H1 (cell line): ENCODE measurements around the gene SMARCC2. TPM values are rescaled to one million over a fixed set of nuclear protein-coding genes. Genes with fewer than 3 reads are reported as not detected.

Experiments used
- CTCF ChIA-PET: fragments of 300-600 bp; sonication (Branson Sonifier 250); formaldehyde crosslinking; loops from one replicate; lab custom pipeline; 2021; ENCODE audit not compliant: partially characterized antibody; lab: Charles Lee
- POLR2A ChIA-PET: fragments of 300-600 bp; sonication (Branson Sonifier 250); formaldehyde crosslinking; loops from one replicate; lab custom pipeline; 2021; ENCODE audit warnings: inconsistent platforms; ENCODE audit not compliant: partially characterized antibody; lab: Charles Lee
- DNase-seq, 2 experiments: peaks; one replicate each; pipeline versions ENCODE4 v3.0.0 to v3.0.0-alpha.2; 2010 to 2022; ENCODE audit warnings: low spot score in 2 of 2, low read depth in 1 of 2, mixed read lengths in 1 of 2
- FAIRE-seq: peaks from 2 replicates; lab custom pipeline; 2011; peaks lifted over from hg19 to GRCh38; lab: Jason Lieb, UNC
- H2AFZ ChIP-seq: 2 replicates; pipeline ENCODE4 v1.8.1; 2012; ENCODE audit warnings: low read length, inconsistent platforms
- H2AK5ac ChIP-seq: 2 replicates; pipeline ENCODE4 v1.6.1; 2013; ENCODE audit warnings: low read depth, low read length
- H2BK120ac ChIP-seq: replicated peaks from 2 replicates; pipeline ENCODE3; 2013; ENCODE audit warnings: low read depth, low read length, inconsistent platforms
- H2BK12ac ChIP-seq: 2 replicates; pipeline ENCODE4 v1.6.1; 2013; ENCODE audit warnings: low read depth, low read length
- H2BK15ac ChIP-seq: 2 replicates; pipeline ENCODE4 v1.6.1; 2013; ENCODE audit warnings: low read length
- H2BK20ac ChIP-seq: 2 replicates; pipeline ENCODE4 v1.6.1; 2013; ENCODE audit warnings: low read length
- H2BK5ac ChIP-seq: 2 replicates; pipeline ENCODE4 v1.6.1; 2013; ENCODE audit warnings: low read depth, low read length
- H3K14ac ChIP-seq: 2 replicates; pipeline ENCODE4 v1.6.1; 2013; ENCODE audit warnings: inconsistent platforms; ENCODE audit not compliant: insufficient read length
- H3K18ac ChIP-seq: 2 replicates; pipeline ENCODE4 v1.6.1; 2013; ENCODE audit warnings: low read length; ENCODE audit errors: extremely low read depth
- H3K23ac ChIP-seq: 2 replicates; pipeline ENCODE4 v1.6.1; 2013; ENCODE audit warnings: inconsistent platforms; ENCODE audit not compliant: insufficient read length
- H3K23me2 ChIP-seq: 2 replicates; pipeline ENCODE4 v1.6.1; 2013; ENCODE audit warnings: low read depth, low read length
- H3K27ac ChIP-seq: 2 replicates; pipeline ENCODE4 v1.6.1; 2011; ENCODE audit warnings: low read depth, low read length, inconsistent platforms
- H3K27me3 ChIP-seq, 4 experiments: replicated peaks in 1 of 4; 1 replicate in 1 of 4; 2 replicates in 3 of 4; pipeline versions ENCODE4 v1.6.1 to v1.8.1; 2011 to 2013; ENCODE audit warnings: low read length in 3 of 4, mild to moderate bottlenecking in 3 of 4, inconsistent platforms in 2 of 4, mixed read lengths in 2 of 4, moderate library complexity in 1 of 4; ENCODE audit not compliant: control insufficient read depth in 3 of 4, insufficient read depth in 3 of 4; ENCODE audit errors: extremely low read depth in 1 of 4
- H3K36me3 ChIP-seq, 4 experiments: 2 replicates each; pipeline versions ENCODE4 v1.6.1 to v1.8.1; 2011 to 2013; ENCODE audit warnings: mild to moderate bottlenecking in 4 of 4, low read length in 3 of 4, moderate library complexity in 2 of 4, control low read depth in 1 of 4, inconsistent platforms in 1 of 4; ENCODE audit not compliant: insufficient read depth in 4 of 4, control insufficient read depth in 2 of 4
- H3K4ac ChIP-seq: replicated peaks from 2 replicates; pipeline ENCODE3; 2013; ENCODE audit warnings: low read length, low read depth, mixed read lengths, inconsistent platforms; ENCODE audit not compliant: insufficient read length
- H3K4me1 ChIP-seq, 4 experiments: replicated peaks in 1 of 4; 1 replicate in 1 of 4; 2 replicates in 3 of 4; pipeline versions ENCODE4 v1.6.1 to v1.8.1; 2011 to 2013; ENCODE audit warnings: low read length in 3 of 4, inconsistent platforms in 2 of 4, mixed read lengths in 1 of 4; ENCODE audit not compliant: insufficient read depth in 4 of 4, control insufficient read depth in 3 of 4
- H3K4me2 ChIP-seq, 2 experiments: 2 replicates each; pipeline versions ENCODE4 v1.6.1 to v1.8.1; 2011 to 2013; ENCODE audit warnings: low read depth in 2 of 2, low read length in 2 of 2, control low read depth in 1 of 2, inconsistent platforms in 1 of 2, mild to moderate bottlenecking in 1 of 2; ENCODE audit not compliant: insufficient read depth in 1 of 2
- H3K4me3 ChIP-seq, 4 experiments: fragments of 200-600, 300-600 bp in 1 of 4; sonication (generic), shearing (Covaris generic), sonication (Bioruptor Twin) in 1 of 4; 2 replicates each; pipeline versions ENCODE4 v1.5.1 to v1.8.1; 2011 to 2016; ENCODE audit warnings: low read length in 4 of 4, low read depth in 3 of 4, control low read depth in 2 of 4, inconsistent platforms in 2 of 4, mild to moderate bottlenecking in 2 of 4, mixed read lengths in 1 of 4, moderate library complexity in 1 of 4; ENCODE audit not compliant: insufficient read depth in 2 of 4; ENCODE audit errors: extremely low read depth in 1 of 4
- H3K56ac ChIP-seq: replicated peaks from 2 replicates; pipeline ENCODE3; 2013; ENCODE audit warnings: low read depth, mild to moderate bottlenecking, mixed read lengths, low read length, inconsistent platforms; ENCODE audit not compliant: insufficient read length
- H3K79me1 ChIP-seq: 2 replicates; pipeline ENCODE4 v1.6.1; 2013; ENCODE audit warnings: low read depth, low read length, control low read depth
- H3K79me2 ChIP-seq, 2 experiments: 2 replicates each; pipeline versions ENCODE4 v1.6.1 to v1.8.1; 2012 to 2013; ENCODE audit warnings: low read length in 2 of 2, mild to moderate bottlenecking in 2 of 2, inconsistent platforms in 1 of 2; ENCODE audit not compliant: insufficient read depth in 2 of 2, control insufficient read depth in 1 of 2
- H3K9ac ChIP-seq, 4 experiments: replicated peaks in 1 of 4; 1 replicate in 1 of 4; 2 replicates in 3 of 4; pipeline versions ENCODE4 v1.6.1 to v1.8.1; 2011 to 2013; ENCODE audit warnings: low read depth in 3 of 4, low read length in 3 of 4, control low read depth in 2 of 4, mild to moderate bottlenecking in 2 of 4, moderate library complexity in 2 of 4, inconsistent platforms in 1 of 4; ENCODE audit errors: extremely low read depth in 1 of 4
- H3K9me3 ChIP-seq, 2 experiments: 2 replicates each; pipeline versions ENCODE4 v1.6.1 to v1.8.1; 2012 to 2013; ENCODE audit warnings: mild to moderate bottlenecking in 2 of 2, moderate library complexity in 2 of 2, control low read depth in 1 of 2, inconsistent platforms in 1 of 2, low read depth in 1 of 2, low read length in 1 of 2, mixed read lengths in 1 of 2; ENCODE audit not compliant: insufficient read depth in 2 of 2
- H4K20me1 ChIP-seq, 2 experiments: replicated peaks in 1 of 2; 2 replicates each; pipeline versions ENCODE3 to v1.8.1; 2011 to 2013; ENCODE audit warnings: inconsistent platforms in 2 of 2, low read length in 2 of 2, mild to moderate bottlenecking in 1 of 2; ENCODE audit not compliant: insufficient read depth in 2 of 2, control insufficient read depth in 1 of 2
- H4K5ac ChIP-seq: 2 replicates; pipeline ENCODE4 v1.6.1; 2013; ENCODE audit warnings: low read length, low read depth, mixed read lengths, inconsistent platforms; ENCODE audit not compliant: insufficient read length
- H4K8ac ChIP-seq: 2 replicates; pipeline ENCODE4 v1.8.0; 2013; ENCODE audit warnings: mild to moderate bottlenecking, moderate library complexity, low read length, inconsistent platforms; ENCODE audit not compliant: insufficient read depth; ENCODE audit errors: extremely low read depth
- H4K91ac ChIP-seq: replicated peaks from 2 replicates; pipeline ENCODE3; 2013; ENCODE audit warnings: low read length, mixed read lengths, inconsistent platforms; ENCODE audit not compliant: insufficient read length
- KDM4A ChIP-seq: IDR thresholded peaks from one replicate; pipeline ENCODE4 v1.7.1; 2012; ENCODE audit warnings: low read depth, mild to moderate bottlenecking, moderate library complexity, low read length, inconsistent platforms; ENCODE audit not compliant: severe bottlenecking
- TBP ChIP-seq: IDR thresholded peaks from 2 replicates; pipeline ENCODE4 v1.6.1; 2011; ENCODE audit warnings: low read depth, low read length, improper control_type of control experiment
- WGBS, 2 experiments: shearing (Covaris generic) in 1 of 2; methylation state at CpG; one replicate each; pipeline versions ENCODE4 v1.1.6 to v1.1.7; 2013 to 2015; ENCODE audit warnings: low lambda C conversion rate in 2 of 2, mixed read lengths in 2 of 2, inconsistent platforms in 1 of 2, low coverage in 1 of 2, missing lambda C conversion rate in 1 of 2; ENCODE audit not compliant: insufficient replicate concordance in 2 of 2, insufficient coverage in 1 of 2, insufficient read length in 1 of 2; ENCODE audit errors: extremely low coverage in 1 of 2, missing lambda C conversion rate in 1 of 2; 5-methylcytosine and 5-hydroxymethylcytosine counted together
- polyA plus RNA-seq, 7 experiments: library from polyadenylated mRNA; depleted of rRNA in 3 of 7; stranded (reverse) in 5 of 7; unstranded in 2 of 7; fragments of >200 nt in 5 of 7; fragments of 200-250 nt in 2 of 7; gene quantifications; 1 replicate in 5 of 7; 2 replicates in 1 of 7; 4 replicates in 1 of 7; pipeline versions ENCODE4 v1.2.1 to v1.2.3, GENCODE V29; 2011 to 2013; ENCODE audit warnings: missing spikeins in 2 of 7, mixed read lengths in 2 of 7
- total RNA-seq: library from RNA; stranded (reverse); fragmentation: NEBNext Ultra II Directional; extraction: Animal tissue kit (Norgen Biotek cat#: 25700); gene quantifications from 2 replicates; pipeline ENCODE4 v1.2.1, GENCODE V29; 2021

The SMARCC2 gene
- total and polyA plus RNA-seq, 2 of the 8 experiments (the other 6 are each of a cell fraction or from before 2014, with no cell fraction given) = 33.9 to 78.5 TPM

- H4K20me1 ChIP-seq = peaks cover 0 to 2% of the 10 kb centered on the region in 2 experiments
- no peaks in the 10 kb centered on the region for H3K27me3 ChIP-seq
- no peaks in the 10 kb centered on the region; a peak in 1 of 4 replicates for H3K9me3 ChIP-seq
- no peak overlapping the region for H4K5ac ChIP-seq
- H3K9ac ChIP-seq = peak overlapping the region in 2 of 4 experiments; percentile 64 to 79; a peak in 4 of 7 replicates
- FAIRE-seq = no peak
- no peak for TF ChIP-seq KDM4A
- no peak for TF ChIP-seq TBP
- peak overlapping the region; percentile 70 to 98 for H3K4me2 ChIP-seq
- H3K4me1 ChIP-seq = peaks cover 0 to 13% (median 5%) of the 10 kb centered on the region in 4 experiments; a peak in 5 of 7 replicates
- peaks cover 12% of the 10 kb centered on the region for H3K23me2 ChIP-seq
- H3K14ac ChIP-seq = no peak overlapping the region
- no peak overlapping the region; the same call in 1 of the 2 replicates for H2AK5ac ChIP-seq
- no peak overlapping the region for H4K91ac ChIP-seq
- H2BK15ac ChIP-seq = peak overlapping the region; percentile 4; the same call in 1 of the 2 replicates
- ChIA-PET CTCF (interaction anchor here (0.6 to 3.2 kb wide), 19 partner anchors 9 to 163 kb away, joined by 3 to 21 read pairs (median 4); partner anchors contain the start of genes MYL6B, RNF41 and SMARCC2), POLR2A (interaction anchor here (1.2 to 5.3 kb wide), 8 partner anchors 9 to 140 kb away, joined by 3 to 161 read pairs (median 8); partner anchors contain the start of genes COQ10A, PA2G4, RNF41 and RPL41)
- no peak overlapping the region for H3K18ac ChIP-seq
- no peak overlapping the region for H2BK120ac ChIP-seq
- peaks cover 7 to 15% (median 13%) of the 10 kb centered on the region in 4 experiments for H3K36me3 ChIP-seq
- DNase-seq = no peak
- H3K4me3 ChIP-seq = peak overlapping the region in 3 of 4 experiments; percentile 26 to 59 (median 39); a peak in 4 of 8 replicates
- H3K4ac ChIP-seq = no peak overlapping the region
- H4K8ac ChIP-seq = no peak overlapping the region
- H3K23ac ChIP-seq = no peak overlapping the region
- H2BK5ac ChIP-seq = no peak overlapping the region
- no peak overlapping the region for H2AFZ ChIP-seq
- H3K79me1 ChIP-seq = no peaks in the 10 kb centered on the region
- H3K27ac ChIP-seq = peak overlapping the region; percentile 70
- no peak overlapping the region for H2BK20ac ChIP-seq
- H3K56ac ChIP-seq = no peak overlapping the region
- H2BK12ac ChIP-seq = peak overlapping the region; percentile 69; the same call in 1 of the 2 replicates
- WGBS, 2 experiments = 86% methylated on average over 3 of the region's 3 CpGs; no CpG with 5 or more reads in 1 of the 2 experiments
- H3K79me2 ChIP-seq = peaks cover 0 to 10% of the 10 kb centered on the region in 2 experiments; a peak in 1 of 4 replicates
Observed at GRCh38 chr12:56126732-56127239, 62.5 kb downstream of the SMARCC2 start.
